Nephron (organoid): ENCODE results near the gene TBC1D9.
"Not testable (repeated sequence)": the region's sequence is repeated elsewhere in the genome, so short reads cannot be mapped to it uniquely, and the experiment has no call there.

ENCODE experiments used
- H3K27ac Mint-ChIP-seq, 3 experiments: 2 replicates each; pipeline ENCODE4 v1.8.0; 2020; ENCODE audit warnings: mixed read lengths in 3 of 3, mild to moderate bottlenecking in 2 of 3, moderate library complexity in 1 of 3
- H3K27me3 Mint-ChIP-seq: 2 replicates; pipeline ENCODE4 v1.8.0; 2021; ENCODE audit warnings: low read depth, mild to moderate bottlenecking, moderate library complexity, mixed read lengths
- H3K36me3 Mint-ChIP-seq: 2 replicates; pipeline ENCODE4 v1.8.0; 2020; ENCODE audit warnings: low read depth, mixed read lengths
- H3K4me1 Mint-ChIP-seq: 2 replicates; pipeline ENCODE4 v1.8.0; 2020; ENCODE audit warnings: mixed read lengths
- H3K4me3 Mint-ChIP-seq, 3 experiments: 2 replicates each; pipeline ENCODE4 v1.8.0; 2020; ENCODE audit warnings: mild to moderate bottlenecking in 3 of 3, mixed read lengths in 3 of 3, moderate library complexity in 2 of 3
- H3K9me3 Mint-ChIP-seq: 2 replicates; pipeline ENCODE4 v1.8.0; 2020; ENCODE audit warnings: mixed read lengths
- TF ChIP-seq, protein P1 (sequence below), 3 experiments: fragments of 200-600 bp; sonication (generic); IDR thresholded peaks; one replicate each; pipeline ENCODE4 v1.5.0; 2021; ENCODE audit warnings: antibody characterized with exemption in 3 of 3; ENCODE audit not compliant: unreplicated experiment in 3 of 3

Gene TBC1D9

DNA sequence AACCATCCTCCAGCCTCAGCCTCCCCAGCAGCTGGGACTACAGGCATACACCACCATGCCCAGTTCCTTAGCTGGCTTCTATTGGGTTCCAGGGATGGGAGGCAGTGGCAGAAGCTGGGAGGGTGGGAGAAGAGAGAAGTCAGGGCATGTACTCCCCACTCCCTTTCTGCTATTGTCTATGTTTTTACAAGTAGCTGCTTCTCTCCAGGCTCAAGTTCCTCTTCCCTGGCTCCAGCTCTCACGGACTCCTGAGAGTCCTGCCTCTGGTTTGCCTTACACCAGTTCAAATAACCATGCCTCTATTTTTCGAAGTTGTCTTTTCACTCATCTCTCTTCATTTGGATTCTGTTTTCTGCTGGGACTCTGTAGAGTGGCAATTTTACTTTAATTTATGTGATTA, 2.9 kb downstream of the TBC1D9 start:
- H3K27ac Mint-ChIP-seq, result peak overlapping the region in 1 of 3 experiments; percentile 32

DNA sequence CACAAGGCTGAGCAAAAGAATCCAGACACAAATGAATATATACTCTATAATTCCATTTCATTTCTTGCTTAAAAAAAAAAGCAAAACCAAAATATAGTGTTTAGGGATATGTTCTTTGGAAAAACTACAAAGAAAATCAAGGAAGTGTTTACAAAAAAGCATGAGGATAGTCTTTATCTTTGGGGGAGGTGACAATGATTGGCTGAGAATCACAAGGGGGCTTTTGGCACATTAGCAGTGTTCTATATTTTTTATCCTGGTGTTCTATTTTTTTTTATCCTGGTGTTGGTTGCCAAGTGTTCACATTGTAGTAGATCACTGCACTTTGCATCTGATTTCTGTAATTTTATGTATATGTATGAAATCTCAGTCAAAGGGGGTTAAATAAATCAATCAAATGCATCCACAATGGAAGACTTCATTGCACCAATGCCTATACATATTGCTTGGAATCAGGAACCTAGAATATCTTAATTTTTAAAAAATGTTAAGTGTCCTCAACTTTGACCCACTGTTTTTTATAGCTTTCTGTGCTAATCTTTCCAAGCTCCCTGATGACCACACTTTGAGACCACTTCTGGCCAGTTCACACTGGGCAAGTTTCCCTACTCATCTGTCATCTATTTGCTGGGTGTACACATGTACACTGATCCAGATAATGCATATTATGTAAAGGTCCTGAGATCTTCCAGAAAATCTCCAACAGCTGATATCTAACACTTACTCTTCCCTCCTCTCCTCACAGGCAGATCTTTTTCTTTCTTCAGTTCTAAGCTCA, 3.7 kb downstream of the TBC1D9 start:
- TF ChIP-seq, protein P1, sequence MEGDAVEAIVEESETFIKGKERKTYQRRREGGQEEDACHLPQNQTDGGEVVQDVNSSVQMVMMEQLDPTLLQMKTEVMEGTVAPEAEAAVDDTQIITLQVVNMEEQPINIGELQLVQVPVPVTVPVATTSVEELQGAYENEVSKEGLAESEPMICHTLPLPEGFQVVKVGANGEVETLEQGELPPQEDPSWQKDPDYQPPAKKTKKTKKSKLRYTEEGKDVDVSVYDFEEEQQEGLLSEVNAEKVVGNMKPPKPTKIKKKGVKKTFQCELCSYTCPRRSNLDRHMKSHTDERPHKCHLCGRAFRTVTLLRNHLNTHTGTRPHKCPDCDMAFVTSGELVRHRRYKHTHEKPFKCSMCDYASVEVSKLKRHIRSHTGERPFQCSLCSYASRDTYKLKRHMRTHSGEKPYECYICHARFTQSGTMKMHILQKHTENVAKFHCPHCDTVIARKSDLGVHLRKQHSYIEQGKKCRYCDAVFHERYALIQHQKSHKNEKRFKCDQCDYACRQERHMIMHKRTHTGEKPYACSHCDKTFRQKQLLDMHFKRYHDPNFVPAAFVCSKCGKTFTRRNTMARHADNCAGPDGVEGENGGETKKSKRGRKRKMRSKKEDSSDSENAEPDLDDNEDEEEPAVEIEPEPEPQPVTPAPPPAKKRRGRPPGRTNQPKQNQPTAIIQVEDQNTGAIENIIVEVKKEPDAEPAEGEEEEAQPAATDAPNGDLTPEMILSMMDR (IDR thresholded peaks at IDR 0.05; ENCODE audit: unreplicated experiment in 3 of 3), result no peak
- H3K36me3 Mint-ChIP-seq, result peaks cover 36% of the 10 kb centered on the region
- H3K9me3 Mint-ChIP-seq, result peaks cover 25% of the 10 kb centered on the region
- H3K4me3 Mint-ChIP-seq, result peak overlapping the region; percentile 18 to 61 (median 28)
- no peaks in the 10 kb centered on the region for H3K27me3 Mint-ChIP-seq
- peaks cover 15% of the 10 kb centered on the region for H3K4me1 Mint-ChIP-seq
- H3K27ac Mint-ChIP-seq, result peak overlapping the region in 1 of 3 experiments; percentile 2

More for the DNA sequence above, 2.9 kb downstream of the TBC1D9 start:
- peak overlapping the region in 1 of 3 experiments; percentile 36 for H3K4me3 Mint-ChIP-seq
- peaks cover 18% of the 10 kb centered on the region for H3K9me3 Mint-ChIP-seq
- TF ChIP-seq, protein P1 (IDR thresholded peaks at IDR 0.05; ENCODE audit: unreplicated experiment in 3 of 3), result no peak
- H3K27me3 Mint-ChIP-seq, result no peaks in the 10 kb centered on the region
- H3K36me3 Mint-ChIP-seq, result peaks cover 29% of the 10 kb centered on the region
- peaks cover 18% of the 10 kb centered on the region for H3K4me1 Mint-ChIP-seq

DNA sequence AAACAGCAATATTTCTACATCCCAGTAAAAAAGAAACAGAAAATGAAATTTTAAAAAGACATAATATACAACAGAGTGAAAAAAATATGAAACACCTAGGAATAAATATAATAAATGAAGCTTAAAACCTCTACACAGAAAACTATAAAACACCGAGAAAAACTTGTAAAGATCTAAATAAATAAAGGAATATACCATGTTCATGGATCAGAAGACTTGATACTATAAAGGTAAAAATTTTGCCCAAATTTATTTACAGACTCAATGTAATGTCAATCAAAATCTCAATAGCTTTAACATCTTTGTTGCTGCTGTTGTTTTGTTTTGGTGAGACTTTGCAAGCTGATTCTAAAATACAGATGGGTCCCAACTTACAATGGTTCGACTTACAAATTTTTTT, 5.7 kb downstream of the TBC1D9 start:
- H3K27ac Mint-ChIP-seq, result no peak overlapping the region
- TF ChIP-seq, protein P1 (IDR thresholded peaks at IDR 0.05; ENCODE audit: unreplicated experiment in 3 of 3), result no peak
- H3K36me3 Mint-ChIP-seq, result peaks cover 41% of the 10 kb centered on the region
- H3K4me3 Mint-ChIP-seq, result no peak overlapping the region
- peaks cover 7% of the 10 kb centered on the region for H3K4me1 Mint-ChIP-seq
- peaks cover 27% of the 10 kb centered on the region for H3K9me3 Mint-ChIP-seq
- no peaks in the 10 kb centered on the region for H3K27me3 Mint-ChIP-seq

DNA sequence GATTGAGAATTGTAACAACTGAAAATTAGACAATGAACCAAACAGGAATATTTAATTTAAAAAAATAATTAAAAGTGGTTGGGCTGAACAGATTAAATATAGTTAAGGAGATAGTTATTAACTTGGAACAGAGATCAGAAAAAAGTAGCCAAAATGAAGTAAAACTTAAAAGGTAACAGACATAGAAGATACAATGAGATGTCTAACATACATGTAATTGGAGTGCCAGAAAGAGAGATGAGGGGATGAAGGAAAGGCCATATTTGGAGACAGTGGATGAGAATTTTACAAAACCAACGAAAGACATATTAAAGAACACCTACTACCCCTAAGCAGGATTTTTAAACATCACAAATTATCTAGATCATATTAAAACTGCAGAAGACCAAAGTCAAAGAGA, 8.0 kb downstream of the TBC1D9 start:
- Mint-ChIP-seq H3K4me1 (peaks cover 6% of the 10 kb centered on the region), H3K36me3 (peaks cover 36% of the 10 kb centered on the region), H3K9me3 (peaks cover 24% of the 10 kb centered on the region), H3K27me3 (no peaks in the 10 kb centered on the region), H3K27ac (no peak overlapping the region), H3K4me3 (no peak overlapping the region)
- TF ChIP-seq, protein P1 (IDR thresholded peaks at IDR 0.05; ENCODE audit: unreplicated experiment in 3 of 3), result no peak

DNA sequence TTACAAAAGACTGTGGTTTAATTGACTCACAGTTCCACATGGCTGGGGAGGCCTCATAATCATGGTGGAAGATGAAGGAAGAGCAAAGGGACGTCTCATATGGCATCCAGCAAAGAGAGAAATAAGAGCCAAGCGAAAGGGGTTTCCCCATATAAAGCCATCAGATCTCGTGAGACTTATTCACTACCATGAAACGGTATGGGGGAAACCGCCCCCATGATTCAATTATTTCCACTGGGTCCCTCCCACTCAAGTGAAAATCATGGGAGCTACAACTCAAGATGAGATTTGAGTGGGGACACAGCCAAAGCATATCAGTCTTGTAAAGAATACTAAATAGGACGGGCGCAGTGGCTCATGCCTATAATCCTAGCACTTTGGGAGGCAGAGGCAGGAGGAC, 9.6 kb downstream of the TBC1D9 start:
- Mint-ChIP-seq H3K4me1 (peaks cover 13% of the 10 kb centered on the region), H3K36me3 (peaks cover 23% of the 10 kb centered on the region), H3K9me3 (peaks cover 18% of the 10 kb centered on the region)
- H3K27ac Mint-ChIP-seq, H3K27me3 Mint-ChIP-seq, H3K4me3 Mint-ChIP-seq: not testable (repeated sequence)

DNA sequence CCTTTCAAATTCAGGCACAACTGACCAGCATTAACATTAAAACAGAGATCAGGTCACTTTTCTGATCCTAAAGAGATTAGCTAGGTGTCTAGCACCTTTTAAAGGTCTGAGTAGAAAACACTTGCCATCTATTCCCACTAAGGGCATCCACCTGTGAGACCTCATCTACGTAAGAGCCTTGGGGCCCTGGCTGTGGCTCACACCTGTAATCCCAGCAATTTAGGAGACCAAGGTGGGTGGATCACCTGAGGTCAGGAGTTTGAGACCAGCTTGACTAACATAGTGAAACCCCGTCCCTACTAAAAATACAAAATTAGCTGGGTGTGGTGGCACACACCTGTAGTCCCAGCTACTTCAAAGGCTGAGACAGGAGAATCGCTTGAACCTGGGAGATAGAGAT, 11.8 kb downstream of the TBC1D9 start:
- no peak overlapping the region for H3K27ac Mint-ChIP-seq
- H3K36me3 Mint-ChIP-seq, result peaks cover 16% of the 10 kb centered on the region
- H3K4me1 Mint-ChIP-seq, result peaks cover 20% of the 10 kb centered on the region
- H3K4me3 Mint-ChIP-seq, result no peak overlapping the region
- TF ChIP-seq, protein P1 (IDR thresholded peaks at IDR 0.05; ENCODE audit: unreplicated experiment in 3 of 3), result no peak
- H3K27me3 Mint-ChIP-seq, result no peaks in the 10 kb centered on the region
- peaks cover 13% of the 10 kb centered on the region for H3K9me3 Mint-ChIP-seq
